OCI-LY1 (cell line): ENCODE data around the gene GCN1.
A peak's percentile ranks its signal among the peaks of the same experiment; 100 is the strongest.

Experiments
- H2AFZ ChIP-seq: fragments of 200-600 bp; sonication (generic), shearing (Covaris generic); 2 replicates; pipeline ENCODE4 v1.6.0; 2014; ENCODE audit warnings: antibody characterized with exemption, mild to moderate bottlenecking, low read length
- H3F3A ChIP-seq: fragments of 200-600 bp; sonication (generic), shearing (Covaris generic); 2 replicates; pipeline ENCODE4 v1.6.0; 2014; ENCODE audit warnings: mild to moderate bottlenecking, antibody characterized with exemption, low read length, moderate library complexity; ENCODE audit not compliant: insufficient read depth
- H3K27ac ChIP-seq: fragments of 200-600 bp; sonication (generic); 2 replicates; pipeline ENCODE4 v1.5.1; 2014; ENCODE audit warnings: low read length, mixed run types, mild to moderate bottlenecking, low read depth; ENCODE audit not compliant: poor library complexity, severe bottlenecking
- H3K27me3 ChIP-seq: fragments of 200-600 bp; sonication (generic); 2 replicates; pipeline ENCODE4 v1.6.0; 2014; ENCODE audit warnings: antibody characterized with exemption, mild to moderate bottlenecking, low read length, moderate library complexity; ENCODE audit not compliant: insufficient read depth
- H3K36me3 ChIP-seq: fragments of 200-600 bp; sonication (generic); 2 replicates; pipeline ENCODE4 v1.6.1; 2014; ENCODE audit warnings: mild to moderate bottlenecking, antibody characterized with exemption, low read length, moderate library complexity, mixed read lengths; ENCODE audit not compliant: insufficient read depth
- H3K4me1 ChIP-seq: fragments of 200-600 bp; sonication (generic); 2 replicates; pipeline ENCODE4 v1.5.1; 2014; ENCODE audit warnings: mild to moderate bottlenecking, low read length, moderate library complexity; ENCODE audit not compliant: insufficient read depth, severe bottlenecking
- H3K4me2 ChIP-seq: fragments of 200-600 bp; sonication (generic), shearing (Covaris generic); 2 replicates; pipeline ENCODE4 v1.6.1; 2014; ENCODE audit warnings: low read length
- H3K4me3 ChIP-seq: fragments of 200-600 bp; sonication (generic); 2 replicates; pipeline ENCODE4 v1.5.1; 2014; ENCODE audit warnings: low read length, low read depth, mild to moderate bottlenecking, mixed read lengths; ENCODE audit not compliant: poor library complexity, severe bottlenecking
- H3K79me2 ChIP-seq: fragments of 200-600 bp; shearing (Covaris generic); 2 replicates; pipeline ENCODE4 v1.6.1; 2016; ENCODE audit warnings: mixed run types, low read length, mixed read lengths; ENCODE audit not compliant: insufficient read depth
- H3K9ac ChIP-seq: fragments of 200-600 bp; sonication (generic), shearing (Covaris generic); 2 replicates; pipeline ENCODE4 v1.6.1; 2014; ENCODE audit warnings: mild to moderate bottlenecking, low read length, mixed read lengths
- H3K9me2 ChIP-seq: fragments of 200-600 bp; sonication (generic), shearing (Covaris generic); 2 replicates; pipeline ENCODE4 v1.6.1; 2014; ENCODE audit warnings: low read depth, mild to moderate bottlenecking, low read length, mixed read lengths
- H3K9me3 ChIP-seq: fragments of 200-600 bp; shearing (Covaris generic); 2 replicates; pipeline ENCODE4 v1.6.1; 2014; ENCODE audit warnings: low read length, mixed read lengths
- H4K20me1 ChIP-seq: fragments of 200-600 bp; sonication (generic), shearing (Covaris generic); 2 replicates; pipeline ENCODE4 v1.6.0; 2016; ENCODE audit warnings: mild to moderate bottlenecking, low read length; ENCODE audit not compliant: insufficient read depth
- CTCF ChIP-seq: fragments of 200-600 bp; sonication (generic), shearing (Covaris generic); IDR thresholded peaks from 2 replicates; pipeline ENCODE4 v1.5.1; 2017; ENCODE audit warnings: mild to moderate bottlenecking, antibody characterized with exemption, low read length, moderate library complexity, mixed read lengths
- EZH2 ChIP-seq: fragments of 200-600 bp; sonication (generic), shearing (Covaris generic); IDR thresholded peaks from 2 replicates; pipeline ENCODE4 v1.8.0; 2017; ENCODE audit warnings: borderline replicate concordance, mixed run types, mild to moderate bottlenecking, antibody characterized with exemption, low read length, moderate library complexity, mixed read lengths

The GCN1 gene

GRCh38 chr12:120103044-120103338 is 91.5 kb downstream of the GCN1 start:
- Histone ChIP-seq H3K9me3 (no peaks in the 10 kb centered on the region), H3K27me3 (no peaks in the 10 kb centered on the region), H3K4me3 (no peak overlapping the region), H3K4me2 (no peak overlapping the region), H3K9ac (no peak overlapping the region), H3K4me1 (peaks cover 22% of the 10 kb centered on the region), H3K79me2 (peaks cover 33% of the 10 kb centered on the region), H4K20me1 (no peaks in the 10 kb centered on the region), H3F3A (no peaks in the 10 kb centered on the region), H3K36me3 (peaks cover 89% of the 10 kb centered on the region), H3K9me2 (no peaks in the 10 kb centered on the region), H3K27ac (no peak overlapping the region), H2AFZ (no peak overlapping the region)
- no peak for TF ChIP-seq EZH2
- no peak for TF ChIP-seq CTCF

- H3K4me2 ChIP-seq, result peak overlapping the region; percentile 42; the same call in 1 of the 2 replicates
- no peak overlapping the region for H2AFZ ChIP-seq
- peaks cover 22% of the 10 kb centered on the region for H3K4me1 ChIP-seq
- no peaks in the 10 kb centered on the region for H4K20me1 ChIP-seq
- no peak for TF ChIP-seq CTCF
- TF ChIP-seq EZH2, result no peak
- no peak overlapping the region for H3K27ac ChIP-seq
- H3K36me3 ChIP-seq, result peaks cover 89% of the 10 kb centered on the region
- no peaks in the 10 kb centered on the region for H3K27me3 ChIP-seq
- H3K9me3 ChIP-seq, result no peaks in the 10 kb centered on the region
- no peaks in the 10 kb centered on the region for H3K9me2 ChIP-seq
- no peaks in the 10 kb centered on the region for H3F3A ChIP-seq
- no peak overlapping the region for H3K4me3 ChIP-seq
- peak overlapping the region; percentile 33; the same call in 1 of the 2 replicates for H3K9ac ChIP-seq
- H3K79me2 ChIP-seq, result peaks cover 32% of the 10 kb centered on the region
These were observed 92.1 kb downstream of the GCN1 start for GRCh38 chr12:120102189-120103043.

- Histone ChIP-seq H3K4me1 (peaks cover 22% of the 10 kb centered on the region), H3K79me2 (peaks cover 29% of the 10 kb centered on the region), H3K4me3 (no peak overlapping the region), H3K27ac (peak overlapping the region; percentile 19), H3K9me3 (no peaks in the 10 kb centered on the region), H2AFZ (no peak overlapping the region), H4K20me1 (no peaks in the 10 kb centered on the region), H3K27me3 (no peaks in the 10 kb centered on the region), H3K36me3 (peaks cover 92% of the 10 kb centered on the region), H3F3A (no peaks in the 10 kb centered on the region), H3K4me2 (peak overlapping the region; percentile 42; the same call in 1 of the 2 replicates), H3K9ac (peak overlapping the region; percentile 33; the same call in 1 of the 2 replicates), H3K9me2 (no peaks in the 10 kb centered on the region)
- TF ChIP-seq EZH2, result no peak
- no peak for TF ChIP-seq CTCF
These were observed 92.9 kb downstream of the GCN1 start for GRCh38 chr12:120101617-120102016.
